Erythroblast (primary cell): ENCODE measurements around the gene CWC25.

Experiments
- GATA1 ChIP-seq: IDR thresholded peaks from 2 replicates; pipeline ENCODE4 v1.6.1; 2011; ENCODE audit warnings: low read depth, mild to moderate bottlenecking, control low read depth, low read length, moderate library complexity
- POLR2A ChIP-seq: IDR thresholded peaks from 2 replicates; pipeline ENCODE4 v1.6.1; 2011; ENCODE audit warnings: mild to moderate bottlenecking, low read length

DNA sequence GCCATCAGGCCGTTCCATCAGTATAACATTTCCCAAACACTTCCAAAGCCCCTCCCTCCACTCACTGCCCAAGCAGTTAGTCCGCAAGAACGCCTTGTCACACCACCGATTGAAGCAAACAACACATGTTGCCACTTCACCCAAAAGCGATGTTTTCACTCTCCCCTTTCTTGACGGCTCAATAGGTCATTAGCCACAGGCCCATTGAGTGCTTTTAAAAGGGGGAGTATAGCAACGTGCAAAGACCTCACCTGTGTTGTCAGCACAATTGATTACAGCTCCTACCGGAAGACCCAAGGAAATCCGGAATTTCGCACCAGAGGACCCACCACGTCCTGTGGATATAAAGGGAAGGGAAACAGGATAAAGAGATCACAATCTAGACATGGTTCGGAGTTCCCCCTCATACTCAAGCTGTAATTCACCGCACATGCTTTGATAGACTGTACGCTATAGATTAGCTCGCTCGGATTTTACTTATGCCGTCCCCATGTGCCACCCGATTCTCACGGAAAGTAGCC lies 27.7 kb upstream of the CWC25 start:
- TF ChIP-seq POLR2A = no peak
- TF ChIP-seq GATA1 = no peak
